Measurements from ENCODE around the gene SPATA31D3.
"Not testable (repeated sequence)": the region's sequence is repeated elsewhere in the genome, so short reads cannot be mapped to it uniquely, and the experiment has no call there.

Gene SPATA31D3

GRCh38 chr9:81988472-81988871, 45.2 kb downstream of the SPATA31D3 start, which contains the start of gene SPATA31D1:
SPATA31D1 (plus strand) TSS chr9:81988772; CDS start chr9:81988819, 47 bp downstream.
- H3K27me3 ChIP-seq (ENCODE audit: insufficient read depth, low read length); H2AFZ ChIP-seq (ENCODE audit: low read depth, low read length); H3K9me3 ChIP-seq (ENCODE audit: low read length); H3K36me3 ChIP-seq (ENCODE audit: insufficient read depth, low read length); H3K4me1 ChIP-seq (ENCODE audit: insufficient read depth, low read length); H3K4me3 ChIP-seq (ENCODE audit: low read length): not testable (repeated sequence)

GRCh38 chr9:81989700-81990099, 46.4 kb downstream of the SPATA31D3 start:
- H3K36me3 ChIP-seq (ENCODE audit: insufficient read depth, low read length) = no peaks in the 10 kb centered on the region
- H3K9me3 ChIP-seq (ENCODE audit: low read length) = no peaks in the 10 kb centered on the region
- no peaks in the 10 kb centered on the region for H3K4me1 ChIP-seq (ENCODE audit: insufficient read depth, low read length)
- H2AFZ ChIP-seq (ENCODE audit: low read depth, low read length) = no peak overlapping the region
- H3K27me3 ChIP-seq (ENCODE audit: insufficient read depth, low read length) = no peaks in the 10 kb centered on the region
- H3K4me3 ChIP-seq (ENCODE audit: low read length) = no peak overlapping the region

GRCh38 chr9:81993656-81994055, 50.4 kb downstream of the SPATA31D3 start:
- H3K27me3 ChIP-seq (ENCODE audit: insufficient read depth, low read length) = no peaks in the 10 kb centered on the region
- H3K36me3 ChIP-seq (ENCODE audit: insufficient read depth, low read length) = no peaks in the 10 kb centered on the region
- H3K4me3 ChIP-seq (ENCODE audit: low read length) = no peak overlapping the region

More at GRCh38 chr9:81993656-81994055, 50.4 kb downstream of the SPATA31D3 start:
- H3K4me1 ChIP-seq (ENCODE audit: insufficient read depth, low read length) = no peaks in the 10 kb centered on the region
- H2AFZ ChIP-seq (ENCODE audit: low read depth, low read length) = no peak overlapping the region
- no peaks in the 10 kb centered on the region for H3K9me3 ChIP-seq (ENCODE audit: low read length)
